Activated CD4-positive, CD25-positive, alpha-beta regulatory T cell treated with anti-CD3 and anti-CD28 coated beads, Interleukin-2, amount 50 U/mL, for 72 hours (primary cell): ENCODE measurements around the gene OSBPL9.
"Not testable (repeated sequence)": the region's sequence is repeated elsewhere in the genome, so short reads cannot be mapped to it uniquely, and the experiment has no call there.

Source experiments
- DNase-seq: peaks from one replicate; pipeline ENCODE4 v3.0.0; 2021

OSBPL9 gene

DNA sequence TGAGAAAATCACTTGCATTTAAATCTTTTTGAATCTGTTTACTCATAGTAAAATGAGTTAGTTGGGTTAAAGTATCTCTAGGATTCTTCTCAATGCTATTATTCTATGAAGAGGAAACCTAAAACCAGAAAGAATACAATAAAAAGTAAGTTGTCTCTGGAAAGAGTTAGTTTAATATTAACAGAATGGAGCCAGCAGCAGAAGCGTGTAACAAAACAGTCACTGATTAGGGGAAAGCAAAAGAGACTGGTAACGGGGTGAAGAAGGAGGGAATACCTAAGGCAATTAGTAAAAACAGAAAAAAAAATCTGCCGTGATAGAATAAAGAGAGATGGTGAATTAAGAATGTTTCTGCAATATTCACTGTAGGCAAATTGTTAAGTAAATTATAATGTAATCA is 201.6 kb downstream of the OSBPL9 start:
- DNase-seq = no peak

GRCh38 chr1:51819021-51819420 is 202.1 kb downstream of the OSBPL9 start:
- DNase-seq = not testable (repeated sequence)

DNA sequence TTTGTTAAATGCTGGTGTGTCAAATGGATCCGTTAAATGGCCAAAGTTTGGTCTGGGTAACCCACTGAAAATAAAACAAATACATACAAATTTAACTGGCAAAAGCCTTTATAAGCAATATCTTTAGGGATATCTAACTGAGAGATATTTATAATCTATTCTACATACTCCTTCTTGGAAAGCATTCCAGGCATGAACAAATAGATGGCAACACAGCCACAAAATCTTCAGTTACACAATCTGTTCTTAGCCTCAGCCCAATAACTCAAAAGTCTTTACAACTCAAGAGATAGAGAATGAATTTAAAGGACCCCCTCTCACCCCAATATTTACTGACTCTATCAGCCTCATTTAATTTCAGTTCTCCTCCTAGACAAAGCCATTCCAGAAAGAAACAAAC is 202.9 kb downstream of the OSBPL9 start:
- DNase-seq = no peak

GRCh38 chr1:51829058-51829457 is 212.2 kb downstream of the OSBPL9 start:
- no peak for DNase-seq

- no peak for DNase-seq
Observed at GRCh38 chr1:51833700-51834099, 216.8 kb downstream of the OSBPL9 start.

DNA sequence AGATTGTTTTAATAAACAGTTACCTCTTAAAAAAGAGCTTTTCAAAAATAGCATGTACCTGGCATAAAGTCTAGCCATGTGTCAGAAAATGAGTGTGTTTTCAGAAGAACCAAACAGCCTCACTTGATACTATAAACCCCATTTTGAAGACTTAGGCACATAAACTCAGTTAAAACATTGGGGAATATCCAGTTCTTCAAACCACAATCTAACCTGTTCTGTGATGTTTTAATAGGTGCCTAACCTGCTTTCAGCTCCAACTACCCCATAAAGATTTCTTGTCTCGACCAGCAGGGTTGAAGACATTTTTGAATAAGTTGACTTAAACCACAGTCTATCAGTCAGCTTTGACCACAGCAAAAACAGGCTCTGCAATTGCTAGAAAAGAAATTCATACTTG is 220.4 kb downstream of the OSBPL9 start:
- DNase-seq = no peak
